K562 (cell line): ENCODE data around the gene ARHGEF4. TPM values are rescaled to one million over a fixed set of nuclear protein-coding genes. Genes with fewer than 3 reads are reported as not detected.

Experiments
- ATAC-seq: fragments of 200-7000 bp; cut with Tn5 transposase; 3 replicates; pipeline ENCODE4 v1.9.1; 2020; ENCODE audit warnings: moderate library complexity
- BruUV-seq: library from RNA; stranded (reverse); fragments of 400-500 nt; replicated peaks from 2 replicates; lab custom pipeline; 2021; lab: Mats Ljungman, UMichigan
- CTCF ChIA-PET: fragments of 300-600 bp; formaldehyde crosslinking; extraction: SDS; loops from one replicate; lab custom pipeline; 2021; ENCODE audit warnings: low intra/inter-chr PET ratio; lab: Yijun Ruan, JAX
- POLR2A ChIA-PET: fragments of 300-600, 350-650 bp; sonication (Branson Sonifier 250); formaldehyde crosslinking; extraction: SDS; loops from one replicate; lab custom pipeline; 2021; ENCODE audit warnings: antibody characterized with exemption, inconsistent platforms; lab: Yijun Ruan, JAX
- DNase-seq, 4 experiments: peaks; one replicate each; pipeline versions ENCODE4 v3.0.0 to v3.0.0-alpha.2; 2011 to 2018; ENCODE audit warnings: low spot score in 3 of 4, mixed read lengths in 3 of 4; ENCODE audit errors: extremely low read depth in 1 of 4
- FAIRE-seq: peaks from 2 replicates; lab custom pipeline; 2011; peaks lifted over from hg19 to GRCh38; lab: Jason Lieb, UNC
- H2AFZ ChIP-seq: 2 replicates; pipeline ENCODE4 v1.6.0; 2011; ENCODE audit warnings: low read depth, low read length, control low read depth, inconsistent platforms
- H3K27ac ChIP-seq: fragments of 200-600 bp; 3 replicates; pipeline ENCODE4 v1.8.0; 2011; ENCODE audit warnings: low read depth, mild to moderate bottlenecking, control low read depth, inconsistent platforms, low read length, moderate library complexity, mixed read lengths; ENCODE audit errors: extremely low read depth
- H3K27me3 ChIP-seq, 2 experiments: fragments of 300-600 bp in 1 of 2; 2 replicates in 1 of 2; 3 replicates in 1 of 2; pipeline versions ENCODE4 v1.6.0 to v1.8.0; 2011; ENCODE audit warnings: inconsistent platforms in 2 of 2, low read length in 2 of 2, mild to moderate bottlenecking in 1 of 2, mixed read lengths in 1 of 2, moderate library complexity in 1 of 2; ENCODE audit not compliant: control insufficient read depth in 2 of 2, insufficient read depth in 2 of 2
- H3K36me3 ChIP-seq: fragments of 300-600 bp; 3 replicates; pipeline ENCODE4 v1.8.0; 2011; ENCODE audit warnings: mild to moderate bottlenecking, low read length, inconsistent platforms; ENCODE audit not compliant: control insufficient read depth, insufficient read depth
- H3K4me1 ChIP-seq, 2 experiments: fragments of 200-600 bp in 1 of 2; replicated peaks in 1 of 2; 2 replicates in 1 of 2; 3 replicates in 1 of 2; pipeline versions ENCODE4 v1.5.1 to v1.8.0; 2011; ENCODE audit warnings: inconsistent platforms in 2 of 2, low read length in 2 of 2, mild to moderate bottlenecking in 1 of 2, mixed read lengths in 1 of 2, moderate library complexity in 1 of 2; ENCODE audit not compliant: control insufficient read depth in 2 of 2, insufficient read depth in 2 of 2
- H3K4me2 ChIP-seq: 2 replicates; pipeline ENCODE4 v1.6.1; 2011; ENCODE audit warnings: low read length, control low read depth, inconsistent platforms, mixed read lengths; ENCODE audit not compliant: insufficient read depth
- H3K4me3 ChIP-seq: fragments of 200-600 bp; sonication (generic), shearing (Covaris generic); 2 replicates; pipeline ENCODE4 v1.5.1; 2016; ENCODE audit warnings: control low read depth, inconsistent platforms
- H3K79me2 ChIP-seq: fragments of 200-600 bp; 3 replicates; pipeline ENCODE4 v1.8.0; 2011; ENCODE audit warnings: low read length, inconsistent platforms; ENCODE audit not compliant: control insufficient read depth, insufficient read depth
- H3K9ac ChIP-seq, 2 experiments: 2 replicates each; pipeline versions ENCODE4 v1.6.0 to v1.6.1; 2011; ENCODE audit warnings: low read depth in 2 of 2, low read length in 2 of 2, control low read depth in 1 of 2, inconsistent platforms in 1 of 2, mild to moderate bottlenecking in 1 of 2, mixed read lengths in 1 of 2; ENCODE audit not compliant: insufficient read depth in 1 of 2
- H3K9me1 ChIP-seq: one replicate; pipeline ENCODE4 v1.6.0; 2011; ENCODE audit warnings: inconsistent platforms, mild to moderate bottlenecking, low read length, moderate library complexity; ENCODE audit not compliant: control insufficient read depth, insufficient read depth
- H3K9me3 ChIP-seq: replicated peaks from 2 replicates; pipeline ENCODE4 v1.5.1; 2011; ENCODE audit warnings: low read depth, low read length, inconsistent platforms; ENCODE audit not compliant: control insufficient read depth, insufficient read depth
- H4K20me1 ChIP-seq: replicated peaks from 2 replicates; pipeline ENCODE4 v1.6.1; 2011; ENCODE audit warnings: low read length, inconsistent platforms, mixed read lengths; ENCODE audit not compliant: control insufficient read depth, insufficient read depth
- FOXK2 ChIP-seq, 2 experiments: fragments of 450-650 bp; IDR thresholded peaks in 1 of 2; conservative IDR thresholded peaks in 1 of 2; 2 replicates each; pipeline ENCODE4 v1.6.1; 2016; ENCODE audit warnings: low read depth in 2 of 2, mild to moderate bottlenecking in 1 of 2
- FOXO4 ChIP-seq: fragments of 450-650 bp; formaldehyde crosslinking; IDR thresholded peaks from 2 replicates; pipeline ENCODE4 v1.4.0; 2020; ENCODE audit warnings: mild to moderate bottlenecking, moderate library complexity
- HMG20A ChIP-seq: fragments of 450-650 bp; formaldehyde crosslinking; conservative IDR thresholded peaks from 2 replicates; pipeline ENCODE4 v1.4.0; 2020; ENCODE audit warnings: mild to moderate bottlenecking, mixed read lengths
- HNRNPLL ChIP-seq: fragments of 200-400 bp; formaldehyde crosslinking; IDR thresholded peaks from 2 replicates; pipeline ENCODE4 v1.6.1; 2017; ENCODE audit warnings: low read length, low read depth, mild to moderate bottlenecking; ENCODE audit not compliant: poor library complexity, severe bottlenecking
- SRSF7 ChIP-seq: fragments of 200-400 bp; formaldehyde crosslinking; optimal IDR thresholded peaks from 2 replicates; pipeline ENCODE3; 2017; ENCODE audit warnings: mild to moderate bottlenecking, low read depth, low read length
- U2AF2 ChIP-seq: fragments of 200-400 bp; formaldehyde crosslinking; optimal IDR thresholded peaks from 2 replicates; pipeline ENCODE3; 2017; ENCODE audit warnings: low read depth, mild to moderate bottlenecking, low read length
- ZNF695 ChIP-seq: fragments of 450-650 bp; formaldehyde crosslinking; IDR thresholded peaks from 2 replicates; pipeline ENCODE4 v1.4.0; 2020; ENCODE audit warnings: mild to moderate bottlenecking, moderate library complexity
- ZNF696 ChIP-seq: fragments of 250-450 bp; sonication (Bioruptor Pico); conservative IDR thresholded peaks from 2 replicates; pipeline ENCODE4 v1.4.0; 2020; ENCODE audit warnings: mild to moderate bottlenecking, moderate library complexity
- WGBS: fragments of 100-300 bp; shearing (Covaris generic); methylation state at CpG from one replicate; pipeline ENCODE4 v1.1.6; 2016; ENCODE audit warnings: low coverage, mixed read lengths; ENCODE audit not compliant: insufficient coverage; ENCODE audit errors: missing lambda C conversion rate; 5-methylcytosine and 5-hydroxymethylcytosine counted together
- in situ Hi-C: fragments of 300-500 bp; cut with MboI; formaldehyde crosslinking; loops from 4 replicates; pipeline ENCODE4 v1.15.0; 2018; ENCODE audit warnings: inconsistent platforms, mixed read lengths
- intact Hi-C: fragments of 100-400 bp; cut with micrococcal nuclease; formaldehyde crosslinking; loops from 2 replicates; pipeline ENCODE4 v1.14.2; 2022
- polyA plus RNA-seq, 8 experiments: library from polyadenylated mRNA; depleted of rRNA in 4 of 8; stranded (reverse) in 5 of 8; unstranded in 3 of 8; fragments of >200 nt; fragmentation: Nextera tagmentation in 2 of 8; fragmentation: Illumina TruSeq in 1 of 8; extraction: Ambion mirVana in 2 of 8; extraction: Trizol in 1 of 8; gene quantifications; 2 replicates each; pipeline versions ENCODE4 v1.2.1 to v1.2.3, GENCODE V29; 2011 to 2014; ENCODE audit warnings: inconsistent platforms in 1 of 8, missing spikeins in 1 of 8
- total RNA-seq, 7 experiments: library from RNA; depleted of rRNA in 6 of 7; stranded (reverse); fragments of >200 nt in 6 of 7; fragmentation: Illumina TruSeq in 2 of 7; extraction: Trizol in 2 of 7; gene quantifications; 2 replicates each; pipeline versions ENCODE4 v1.2.1 to v1.2.3, GENCODE V29; 2011 to 2021; ENCODE audit warnings: low replicate concordance in 1 of 7

Gene ARHGEF4
- total and polyA plus RNA-seq, 9 of the 15 experiments (the other 6 are each of a cell fraction or from before 2014, with no cell fraction given) = not detected

GRCh38 chr2:130834931-130835765 is 1.6 kb upstream of the ARHGEF4 start:
- ATAC-seq (no peak), DNase-seq (no peak), FAIRE-seq (no peak)
- Histone ChIP-seq H3K9me1 (no peaks in the 10 kb centered on the region), H3K4me3 (no peak overlapping the region), H3K36me3 (no peaks in the 10 kb centered on the region), H3K79me2 (no peaks in the 10 kb centered on the region), H2AFZ (no peak overlapping the region), H3K4me2 (no peak overlapping the region), H4K20me1 (peaks cover 9% of the 10 kb centered on the region; the same call in 1 of the 2 replicates), H3K4me1 (peaks cover 0 to 12% of the 10 kb centered on the region in 2 experiments; a peak in 2 of 5 replicates), H3K9me3 (no peaks in the 10 kb centered on the region), H3K9ac (no peak overlapping the region), H3K27ac (no peak overlapping the region), H3K27me3 (peaks cover 17 to 73% of the 10 kb centered on the region in 2 experiments; a peak in 4 of 5 replicates)
- ChIA-PET CTCF (interaction anchor here (0.5 kb wide), 1 partner anchor 36 kb away, joined by 3 read pairs; no protein-coding TSS in a partner anchor), POLR2A (no interaction called here)
- intact Hi-C loops (no loop called here), in situ Hi-C loops (no loop called here)
- WGBS = under 1% methylated on average over 18 of the region's 18 CpGs
- TF ChIP-seq HNRNPLL (peak; percentile 45), U2AF2 (no peak), SRSF7 (no peak), ZNF696 (no peak)
- no TSS peak for BruUV-seq

- ATAC-seq (no peak), DNase-seq (no peak), FAIRE-seq (no peak)
- ChIA-PET POLR2A (no interaction called here), CTCF (interaction anchor here (0.5 kb wide), 1 partner anchor 37 kb away, joined by 3 read pairs; no protein-coding TSS in a partner anchor)
- Histone ChIP-seq H3K79me2 (no peaks in the 10 kb centered on the region), H3K4me2 (no peak overlapping the region), H3K4me3 (no peak overlapping the region), H2AFZ (no peak overlapping the region), H3K27me3 (peaks cover 17 to 78% of the 10 kb centered on the region in 2 experiments; a peak in 4 of 5 replicates), H3K9me1 (no peaks in the 10 kb centered on the region), H3K4me1 (peaks cover 0 to 12% of the 10 kb centered on the region in 2 experiments; a peak in 2 of 5 replicates), H4K20me1 (peaks cover 12% of the 10 kb centered on the region; the same call in 1 of the 2 replicates), H3K36me3 (no peaks in the 10 kb centered on the region), H3K27ac (no peak overlapping the region), H3K9me3 (no peaks in the 10 kb centered on the region), H3K9ac (no peak overlapping the region)
- 2% methylated on average over 6 of the region's 7 CpGs for WGBS
- BruUV-seq = no TSS peak
- in situ Hi-C loops (no loop called here), intact Hi-C loops (no loop called here)
- TF ChIP-seq FOXK2 (conservative IDR thresholded peaks at IDR 0.05 in 1 of 2, IDR thresholded peaks at IDR 0.05 in 1 of 2; ENCODE audit: low read depth in 2 of 2) (no peak), ZNF695 (no peak), FOXO4 (CRISPR knock-in tag) (no peak), HMG20A (no peak)
These were observed 1.0 kb upstream of the ARHGEF4 start for GRCh38 chr2:130835766-130836015.
